ENCODE results near the gene CCDC116.
"Not testable (repeated sequence)": the region's sequence is repeated elsewhere in the genome, so short reads cannot be mapped to it uniquely, and the experiment has no call there.

Gene CCDC116

GRCh38 chr22:21631025-21631424 lies 1.5 kb upstream of the CCDC116 start:
- no peak for DNase-seq (ENCODE audit: low read depth)

GRCh38 chr22:21632931-21633330 lies 371 bp downstream of the CCDC116 start:
- DNase-seq (ENCODE audit: low read depth): no peak

GRCh38 chr22:21633481-21633880 lies 921 bp downstream of the CCDC116 start:
- DNase-seq (ENCODE audit: low read depth): no peak

GRCh38 chr22:21634081-21634480 lies 1.5 kb downstream of the CCDC116 start:
- DNase-seq (ENCODE audit: low read depth): no peak

- DNase-seq (ENCODE audit: low read depth): no peak
These were observed 2.3 kb downstream of the CCDC116 start for GRCh38 chr22:21634844-21635243.

- no peak for DNase-seq (ENCODE audit: low read depth)
These were observed 3.4 kb downstream of the CCDC116 start for GRCh38 chr22:21635771-21636510.

GRCh38 chr22:21636629-21637218 lies 4.2 kb downstream of the CCDC116 start:
- no peak for DNase-seq (ENCODE audit: low read depth)

- not testable (repeated sequence) for DNase-seq (ENCODE audit: low read depth)
These were observed 4.9 kb downstream of the CCDC116 start for GRCh38 chr22:21637450-21637849.

- DNase-seq (ENCODE audit: low read depth): no peak
These were observed 6.8 kb downstream of the CCDC116 start for GRCh38 chr22:21639359-21639758.

- DNase-seq (ENCODE audit: low read depth): no peak
These were observed 8.2 kb downstream of the CCDC116 start for GRCh38 chr22:21640810-21641209.

- DNase-seq (ENCODE audit: low read depth): peak; percentile 70
These were observed 8.8 kb downstream of the CCDC116 start for GRCh38 chr22:21641417-21641788.

GRCh38 chr22:21641789-21642583 lies 9.4 kb downstream of the CCDC116 start, which contains the start of gene SDF2L1:
Gene SDF2L1 (plus strand): TSS chr22:21642302. CDS start chr22:21642337, 35 bp downstream.
- DNase-seq (ENCODE audit: low read depth): peak; percentile 99

- peak; percentile 63 for DNase-seq (ENCODE audit: low read depth)
These were observed 10.3 kb downstream of the CCDC116 start for GRCh38 chr22:21642584-21643448.

GRCh38 chr22:21643533-21644357 lies 11.2 kb downstream of the CCDC116 start:
- no peak for DNase-seq (ENCODE audit: low read depth)

GRCh38 chr22:21645513-21645912 lies 13.0 kb downstream of the CCDC116 start:
- not testable (repeated sequence) for DNase-seq (ENCODE audit: low read depth)

GRCh38 chr22:21646608-21647590 lies 14.3 kb downstream of the CCDC116 start:
- DNase-seq (ENCODE audit: low read depth): peak; percentile 82

- DNase-seq (ENCODE audit: low read depth): no peak
These were observed 17.7 kb downstream of the CCDC116 start for GRCh38 chr22:21650280-21650679.

GRCh38 chr22:21650823-21651520 lies 18.4 kb downstream of the CCDC116 start:
- no peak for DNase-seq (ENCODE audit: low read depth)

GRCh38 chr22:21651521-21652009 lies 19.0 kb downstream of the CCDC116 start:
- DNase-seq (ENCODE audit: low read depth): no peak

All from EH (cell line).